HEK293 (cell line): ENCODE results near the gene TAF8.

ENCODE experiments used
- BCL11A ChIP-seq: fragments of 450-650 bp; formaldehyde crosslinking; IDR thresholded peaks from 2 replicates; pipeline ENCODE4 v1.5.1; 2016; ENCODE audit warnings: low read depth, missing biosample characterization, missing genetic modification characterization
- CTCF ChIP-seq: fragments of 450-650 bp; formaldehyde crosslinking; IDR thresholded peaks from 2 replicates; pipeline ENCODE4 v1.5.1; 2016; ENCODE audit warnings: missing biosample characterization, missing genetic modification characterization
- MEIS1 ChIP-seq: sonication (generic); formaldehyde crosslinking; IDR thresholded peaks from 2 replicates; pipeline ENCODE4 v1.8.1; 2022; ENCODE audit warnings: missing genetic modification reagents, mild to moderate bottlenecking, borderline replicate concordance
- ZFP3 ChIP-seq: fragments of 450-650 bp; formaldehyde crosslinking; IDR thresholded peaks from 2 replicates; pipeline ENCODE4 v1.5.1; 2016; ENCODE audit warnings: low read depth, missing biosample characterization, missing genetic modification characterization
- ZNF132 ChIP-seq: fragments of 450-650 bp; formaldehyde crosslinking; IDR thresholded peaks from 2 replicates; pipeline ENCODE4 v1.5.1; 2017; ENCODE audit warnings: missing biosample characterization, missing genetic modification characterization, borderline replicate concordance
- ZNF155 ChIP-seq: fragments of 450-650 bp; formaldehyde crosslinking; IDR thresholded peaks from 2 replicates; pipeline ENCODE4 v1.5.1; 2016; ENCODE audit warnings: missing biosample characterization, missing genetic modification characterization
- ZNF239 ChIP-seq: fragments of 450-650 bp; formaldehyde crosslinking; IDR thresholded peaks from 2 replicates; pipeline ENCODE4 v1.5.1; 2016; ENCODE audit warnings: missing biosample characterization, missing genetic modification characterization
- ZNF324 ChIP-seq: fragments of 450-650 bp; formaldehyde crosslinking; IDR thresholded peaks from 2 replicates; pipeline ENCODE4 v1.5.1; 2016; ENCODE audit warnings: missing biosample characterization, missing genetic modification characterization
- ZNF350 ChIP-seq: fragments of 450-650 bp; formaldehyde crosslinking; IDR thresholded peaks from 2 replicates; pipeline ENCODE4 v1.5.0; 2017; ENCODE audit warnings: missing biosample characterization, mild to moderate bottlenecking, missing genetic modification characterization
- ZNF837 ChIP-seq: fragments of 450-650 bp; formaldehyde crosslinking; IDR thresholded peaks from 2 replicates; pipeline ENCODE4 v1.5.1; 2016; ENCODE audit warnings: missing biosample characterization, missing genetic modification characterization

- TF ChIP-seq ZNF239 (tag by site-specific recombination) (no peak), MEIS1 (no peak), BCL11A (tag by site-specific recombination) (no peak), CTCF (tag by site-specific recombination) (no peak), ZNF132 (tag by site-specific recombination) (no peak), ZFP3 (tag by site-specific recombination) (no peak), ZNF155 (tag by site-specific recombination) (no peak), ZNF324 (tag by site-specific recombination) (no peak), ZNF350 (no peak), ZNF837 (no peak)
Observed at GRCh38 chr6:42051268-42051653, 937 bp downstream of the TAF8 start.
